ENCODE results near the gene AGBL4. TPM values are rescaled to one million over a fixed set of nuclear protein-coding genes. Genes with fewer than 3 reads are reported as not detected.

AGBL4 gene
- total and polyA plus RNA-seq, 2 experiments from 2014 or later = not detected

- no peaks in the 10 kb centered on the region for H3K9me2 ChIP-seq (ENCODE audit: insufficient read depth)
- WGBS, 2 experiments (ENCODE audit: low coverage in 1 of 2, low lambda C conversion rate in 2 of 2, missing lambda C conversion rate in 2 of 2) = 2 to 4% methylated on average over 3 of the region's 3 CpGs
- H3K79me2 ChIP-seq (ENCODE audit: insufficient read depth) = no peaks in the 10 kb centered on the region
- no peaks in the 10 kb centered on the region for H3K27me3 ChIP-seq (replicated peaks; ENCODE audit: insufficient read depth)
- no peaks in the 10 kb centered on the region for H4K20me1 ChIP-seq (ENCODE audit: insufficient read depth)
- no peak overlapping the region for H3K4me2 ChIP-seq (ENCODE audit: unreplicated experiment)
- H3K4me3 ChIP-seq = no peak overlapping the region
- no peaks in the 10 kb centered on the region for H3K9me3 ChIP-seq (ENCODE audit: low read depth)
- no peak overlapping the region for H2AFZ ChIP-seq
- no peak overlapping the region for H3K27ac ChIP-seq
- H3K36me3 ChIP-seq (ENCODE audit: low read depth) = no peaks in the 10 kb centered on the region
- in situ Hi-C loops (cut with MboI) = no loop called here
- H3F3A ChIP-seq (ENCODE audit: insufficient read depth) = no peaks in the 10 kb centered on the region
- H3K9ac ChIP-seq = no peak overlapping the region
- no peak for TF ChIP-seq EZH2phosphoT487 (IDR thresholded peaks at IDR 0.05; ENCODE audit: insufficient read depth, low read depth)
- no peak for TF ChIP-seq EZH2 (IDR thresholded peaks at IDR 0.05; ENCODE audit: insufficient read depth, poor library complexity, severe bottlenecking)
- no peaks in the 10 kb centered on the region for H3K4me1 ChIP-seq (ENCODE audit: insufficient read depth)
- no peak for DNase-seq
Observed at GRCh38 chr1:48999321-48999720, 1024.4 kb downstream of the AGBL4 start.

GRCh38 chr1:48996311-48996710 lies 1027.4 kb downstream of the AGBL4 start:
- H4K20me1 ChIP-seq (ENCODE audit: insufficient read depth) = no peaks in the 10 kb centered on the region
- no peak for TF ChIP-seq EZH2 (IDR thresholded peaks at IDR 0.05; ENCODE audit: insufficient read depth, poor library complexity, severe bottlenecking)
- TF ChIP-seq EZH2phosphoT487 (IDR thresholded peaks at IDR 0.05; ENCODE audit: insufficient read depth, low read depth) = no peak
- no peaks in the 10 kb centered on the region for H3K27me3 ChIP-seq (replicated peaks; ENCODE audit: insufficient read depth)
- H3K27ac ChIP-seq = no peak overlapping the region
- 54 to 58% methylated on average over 2 of the region's 2 CpGs for WGBS, 2 experiments (ENCODE audit: low coverage in 1 of 2, low lambda C conversion rate in 2 of 2, missing lambda C conversion rate in 2 of 2)
- H3K79me2 ChIP-seq (ENCODE audit: insufficient read depth) = no peaks in the 10 kb centered on the region
- no peak overlapping the region for H3K4me3 ChIP-seq
- H3K9me2 ChIP-seq (ENCODE audit: insufficient read depth) = no peaks in the 10 kb centered on the region
- H3K4me2 ChIP-seq (ENCODE audit: unreplicated experiment) = no peak overlapping the region
- H3K4me1 ChIP-seq (ENCODE audit: insufficient read depth) = no peaks in the 10 kb centered on the region
- in situ Hi-C loops (cut with MboI) = no loop called here
- H3K36me3 ChIP-seq (ENCODE audit: low read depth) = no peaks in the 10 kb centered on the region
- H3K9ac ChIP-seq = no peak overlapping the region
- no peak for DNase-seq
- H2AFZ ChIP-seq = no peak overlapping the region
- no peaks in the 10 kb centered on the region for H3K9me3 ChIP-seq (ENCODE audit: low read depth)
- H3F3A ChIP-seq (ENCODE audit: insufficient read depth) = no peaks in the 10 kb centered on the region

- Histone ChIP-seq H3K36me3 (ENCODE audit: low read depth) (no peaks in the 10 kb centered on the region), H3K9me3 (ENCODE audit: low read depth) (no peaks in the 10 kb centered on the region), H3K9me2 (ENCODE audit: insufficient read depth) (no peaks in the 10 kb centered on the region), H4K20me1 (ENCODE audit: insufficient read depth) (no peaks in the 10 kb centered on the region), H3K4me2 (ENCODE audit: unreplicated experiment) (no peak overlapping the region), H3K27ac (no peak overlapping the region), H3F3A (ENCODE audit: insufficient read depth) (no peaks in the 10 kb centered on the region), H3K4me1 (ENCODE audit: insufficient read depth) (no peaks in the 10 kb centered on the region), H2AFZ (no peak overlapping the region), H3K4me3 (no peak overlapping the region), H3K27me3 (replicated peaks; ENCODE audit: insufficient read depth) (no peaks in the 10 kb centered on the region), H3K9ac (no peak overlapping the region), H3K79me2 (ENCODE audit: insufficient read depth) (no peaks in the 10 kb centered on the region)
- WGBS, 2 experiments (ENCODE audit: low coverage in 1 of 2, low lambda C conversion rate in 2 of 2, missing lambda C conversion rate in 2 of 2) = 35 to 37% methylated on average over 9 of the region's 9 CpGs
- TF ChIP-seq EZH2 (IDR thresholded peaks at IDR 0.05; ENCODE audit: insufficient read depth, poor library complexity, severe bottlenecking) (no peak), EZH2phosphoT487 (IDR thresholded peaks at IDR 0.05; ENCODE audit: insufficient read depth, low read depth) (no peak)
- no peak for DNase-seq
- in situ Hi-C loops (cut with MboI) = no loop called here
Observed at GRCh38 chr1:48988633-48989197, 1035.0 kb downstream of the AGBL4 start.

GRCh38 chr1:48979940-48980339 lies 1043.8 kb downstream of the AGBL4 start:
- H3K79me2 ChIP-seq (ENCODE audit: insufficient read depth) = no peaks in the 10 kb centered on the region
- H3K36me3 ChIP-seq (ENCODE audit: low read depth) = no peaks in the 10 kb centered on the region
- H3F3A ChIP-seq (ENCODE audit: insufficient read depth) = no peaks in the 10 kb centered on the region
- DNase-seq = no peak
- no peaks in the 10 kb centered on the region for H3K9me3 ChIP-seq (ENCODE audit: low read depth)
- TF ChIP-seq EZH2phosphoT487 (IDR thresholded peaks at IDR 0.05; ENCODE audit: insufficient read depth, low read depth) = no peak
- TF ChIP-seq EZH2 (IDR thresholded peaks at IDR 0.05; ENCODE audit: insufficient read depth, poor library complexity, severe bottlenecking) = no peak
- no peaks in the 10 kb centered on the region for H3K9me2 ChIP-seq (ENCODE audit: insufficient read depth)
- H2AFZ ChIP-seq = no peak overlapping the region
- H3K27me3 ChIP-seq (replicated peaks; ENCODE audit: insufficient read depth) = no peaks in the 10 kb centered on the region
- no peak overlapping the region for H3K4me3 ChIP-seq
- no peaks in the 10 kb centered on the region for H3K4me1 ChIP-seq (ENCODE audit: insufficient read depth)
- in situ Hi-C loops (cut with MboI) = no loop called here
- WGBS, 2 experiments (ENCODE audit: low coverage in 1 of 2, low lambda C conversion rate in 2 of 2, missing lambda C conversion rate in 2 of 2) = 53 to 60% methylated on average over 1 of the region's 1 CpG
- H3K27ac ChIP-seq = no peak overlapping the region
- H3K4me2 ChIP-seq (ENCODE audit: unreplicated experiment) = no peak overlapping the region
- H4K20me1 ChIP-seq (ENCODE audit: insufficient read depth) = no peaks in the 10 kb centered on the region
- H3K9ac ChIP-seq = no peak overlapping the region

- DNase-seq = no peak
- no peak for TF ChIP-seq EZH2phosphoT487 (IDR thresholded peaks at IDR 0.05; ENCODE audit: insufficient read depth, low read depth)
- TF ChIP-seq EZH2 (IDR thresholded peaks at IDR 0.05; ENCODE audit: insufficient read depth, poor library complexity, severe bottlenecking) = no peak
- Histone ChIP-seq H3K4me2 (ENCODE audit: unreplicated experiment) (no peak overlapping the region), H3K79me2 (ENCODE audit: insufficient read depth) (no peaks in the 10 kb centered on the region), H3K9me3 (ENCODE audit: low read depth) (no peaks in the 10 kb centered on the region), H3K27ac (no peak overlapping the region), H2AFZ (no peak overlapping the region), H3K4me1 (ENCODE audit: insufficient read depth) (no peaks in the 10 kb centered on the region), H3K27me3 (replicated peaks; ENCODE audit: insufficient read depth) (no peaks in the 10 kb centered on the region), H3K36me3 (ENCODE audit: low read depth) (no peaks in the 10 kb centered on the region), H3K4me3 (no peak overlapping the region), H3F3A (ENCODE audit: insufficient read depth) (no peaks in the 10 kb centered on the region), H3K9me2 (ENCODE audit: insufficient read depth) (no peaks in the 10 kb centered on the region), H3K9ac (no peak overlapping the region), H4K20me1 (ENCODE audit: insufficient read depth) (no peaks in the 10 kb centered on the region)
- in situ Hi-C loops (cut with MboI) = no loop called here
- WGBS, 2 experiments (ENCODE audit: low coverage in 1 of 2, low lambda C conversion rate in 2 of 2, missing lambda C conversion rate in 2 of 2) = 30 to 35% methylated on average over 2 of the region's 2 CpGs
Observed at GRCh38 chr1:48978413-48978812, 1045.3 kb downstream of the AGBL4 start.

Measured in GM23248 (cell line).